Measurements from ENCODE around the gene ST7.
"Not testable (repeated sequence)": the region's sequence is repeated elsewhere in the genome, so short reads cannot be mapped to it uniquely, and the experiment has no call there.

Gene ST7

DNA sequence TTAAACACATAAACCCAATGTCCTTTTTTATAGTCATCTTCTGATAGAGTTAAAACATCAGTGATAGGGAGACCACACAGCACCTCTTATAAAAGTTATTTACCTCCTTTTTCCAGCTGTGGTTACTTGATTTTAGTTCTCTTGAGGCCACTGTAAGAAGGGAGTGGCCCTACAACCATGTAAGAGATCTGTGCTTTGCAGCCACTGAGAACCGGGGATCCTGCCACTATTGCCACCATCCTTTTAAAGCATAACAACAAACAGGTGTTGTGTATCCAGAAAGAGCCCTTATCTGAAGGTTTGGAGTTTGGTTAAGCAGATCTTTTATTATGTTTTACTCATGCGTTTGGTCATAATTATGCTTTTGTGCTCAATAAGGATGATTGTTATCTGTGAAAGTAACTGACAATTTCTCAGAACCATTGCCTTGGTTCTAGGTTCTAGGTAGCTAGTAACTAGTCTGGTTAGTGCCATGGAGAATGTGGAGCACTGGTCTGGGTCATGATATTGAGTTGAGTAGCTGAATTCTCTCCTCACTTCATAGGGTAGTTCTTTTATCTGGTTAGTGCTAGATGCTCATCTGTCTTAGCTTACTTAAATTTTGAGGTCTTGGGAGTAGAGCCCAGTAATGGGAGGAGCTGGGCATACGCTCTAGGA is 56.5 kb downstream of the ST7 start:
- no peak for DNase-seq (ENCODE audit: low read depth)

GRCh38 chr7:117010375-117011133 is 57.3 kb downstream of the ST7 start:
- DNase-seq (ENCODE audit: low read depth) = peak; percentile 30

DNA sequence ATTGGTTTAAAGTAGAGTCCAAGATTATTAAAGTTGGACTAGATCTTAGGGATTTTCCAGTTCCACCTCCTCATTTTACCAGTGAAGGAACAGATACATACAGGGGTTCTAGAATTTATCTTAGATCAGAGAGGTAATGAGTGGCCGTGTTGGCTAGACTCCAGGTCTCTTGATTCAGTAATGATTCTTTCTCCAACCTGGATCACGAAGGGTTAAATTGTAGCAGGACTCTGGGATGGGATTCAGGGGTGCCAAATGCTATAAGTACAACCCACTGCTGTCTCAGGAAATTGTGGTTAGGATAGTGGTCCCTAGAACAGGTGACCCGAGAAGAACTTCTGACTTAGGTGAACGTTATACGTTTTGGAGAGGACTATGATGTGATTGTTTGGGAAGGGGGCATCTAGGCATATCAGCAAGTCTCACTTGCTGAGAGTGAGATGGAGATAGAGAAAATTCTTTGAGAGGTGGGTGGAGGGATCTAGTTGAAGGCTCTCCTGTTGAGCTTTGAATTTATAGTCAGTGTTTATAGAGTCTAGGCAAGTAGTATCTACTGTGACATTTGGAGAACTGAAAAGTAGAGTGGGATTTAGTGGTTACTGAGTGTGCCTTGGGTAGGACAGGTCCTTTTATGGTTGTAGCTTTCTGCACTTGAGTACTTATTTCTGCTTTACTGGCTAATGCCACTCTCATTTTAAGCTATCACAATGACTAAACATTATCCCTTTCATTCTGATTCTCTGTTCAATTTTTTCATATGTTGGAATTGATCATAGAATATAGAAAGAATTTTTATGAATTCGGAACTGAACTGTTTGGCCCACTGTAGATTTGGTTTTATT is 58.3 kb downstream of the ST7 start:
- no peak for DNase-seq (ENCODE audit: low read depth)

GRCh38 chr7:117012284-117012683 is 59.0 kb downstream of the ST7 start:
- no peak for DNase-seq (ENCODE audit: low read depth)

DNA sequence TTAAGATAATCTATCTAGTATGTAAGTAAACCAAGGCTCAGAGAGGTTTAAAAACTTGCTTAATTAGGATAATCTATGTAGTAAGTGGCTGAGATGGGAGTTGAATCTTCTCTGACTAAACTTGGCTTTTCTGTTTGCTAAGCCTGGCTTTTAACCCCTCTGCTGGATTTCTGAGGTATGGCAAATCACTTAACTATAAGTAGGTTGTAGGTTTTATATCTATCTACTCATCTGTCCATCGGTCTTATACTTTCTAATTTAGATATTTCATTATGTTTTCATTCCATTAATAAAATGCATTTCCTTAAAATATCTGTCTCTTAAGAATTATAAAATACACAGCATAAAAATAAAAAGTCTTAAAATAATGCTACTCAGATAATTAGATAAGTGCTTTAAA is 59.4 kb downstream of the ST7 start:
- peak; percentile 64 for DNase-seq (ENCODE audit: low read depth)

DNA sequence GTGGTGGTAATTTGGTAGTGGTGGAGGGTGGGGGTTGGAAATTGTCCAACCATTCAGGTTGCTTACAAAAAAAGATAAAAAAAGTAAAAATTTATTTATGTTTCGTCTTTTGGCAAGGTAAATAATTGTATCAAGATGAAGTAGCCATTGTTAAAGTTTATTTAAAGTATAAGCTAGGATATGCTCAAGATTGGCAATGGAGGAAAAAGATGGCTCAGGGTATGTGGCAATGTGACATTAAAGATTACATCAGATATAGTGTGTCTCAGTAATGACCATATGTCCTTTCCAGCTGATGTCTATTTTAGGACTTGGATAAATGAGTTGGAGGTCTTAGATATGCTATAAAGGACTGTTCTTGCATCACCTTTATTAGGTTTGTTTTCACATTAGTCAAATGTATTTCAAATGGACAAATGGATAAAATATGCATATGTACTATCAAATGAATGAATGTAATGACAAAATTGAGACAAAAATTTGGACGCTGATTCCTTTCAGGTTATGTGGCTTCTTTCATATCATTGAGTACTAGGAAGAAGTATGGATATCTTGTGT is 60.9 kb downstream of the ST7 start:
- DNase-seq (ENCODE audit: low read depth) = no peak

DNA sequence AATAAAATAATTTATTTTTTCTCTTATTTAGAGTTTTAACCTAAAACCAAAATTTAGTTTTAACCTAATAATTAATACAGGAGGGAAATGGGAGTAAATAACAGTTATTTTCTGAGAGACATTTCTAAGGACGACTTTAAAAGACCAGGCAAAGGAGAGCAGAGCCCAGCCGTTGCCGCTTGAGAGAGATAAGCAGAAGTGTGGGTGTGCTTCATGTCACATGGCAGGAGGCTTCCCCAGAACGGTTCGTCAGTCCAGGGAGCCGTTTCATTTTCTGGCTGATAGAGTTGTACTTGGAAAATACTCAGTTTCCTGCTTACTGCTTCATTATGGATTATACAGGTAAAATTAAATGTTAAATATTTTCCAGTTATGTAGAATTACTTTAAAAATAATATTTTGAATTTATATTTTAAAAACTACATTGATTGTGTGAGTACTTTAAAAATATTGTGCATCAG is 61.4 kb downstream of the ST7 start:
- DNase-seq (ENCODE audit: low read depth) = no peak

DNA sequence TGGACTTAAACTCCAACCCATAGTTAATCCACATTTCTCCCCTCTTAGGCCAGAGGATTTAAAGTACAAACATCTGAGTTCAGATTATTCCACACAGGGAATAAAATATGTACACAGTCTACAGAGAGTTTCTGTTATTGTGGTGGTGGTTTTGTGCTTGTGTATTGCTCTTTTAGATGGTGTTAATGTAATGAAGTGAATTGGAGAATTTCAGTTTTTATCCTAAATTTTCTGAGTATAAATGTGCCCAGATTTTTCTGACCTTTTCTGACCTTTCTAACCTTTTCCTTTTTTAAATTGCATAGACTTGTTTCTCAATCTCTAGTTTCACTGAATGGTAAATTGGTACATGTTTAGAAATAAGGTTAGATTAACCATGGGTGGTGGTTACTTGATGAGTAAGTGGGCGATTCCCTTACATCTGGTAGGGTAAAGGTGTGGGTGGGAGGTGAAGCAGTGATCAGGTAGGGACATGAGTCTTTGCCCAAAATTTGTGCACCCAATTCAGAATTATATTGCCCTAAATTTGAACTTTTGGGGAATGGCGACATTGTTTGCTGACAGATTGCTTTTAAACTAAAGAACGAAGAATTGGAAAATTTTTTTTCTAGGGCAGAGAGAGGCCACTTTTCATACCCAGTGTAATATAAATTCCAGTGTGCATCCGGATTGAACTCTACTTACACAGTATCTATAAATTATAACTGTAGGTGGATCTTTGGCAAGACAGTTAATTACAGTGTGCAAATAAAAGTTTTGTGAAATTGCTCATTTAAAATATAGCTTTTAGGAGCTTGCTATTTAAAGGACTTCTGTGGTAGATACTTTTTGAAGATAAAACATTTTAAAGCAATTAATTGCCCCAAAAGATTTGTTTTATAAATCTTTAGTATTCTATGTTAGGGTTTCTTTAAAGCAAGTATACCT is 62.2 kb downstream of the ST7 start:
- DNase-seq (ENCODE audit: low read depth) = no peak

- no peak for DNase-seq (ENCODE audit: low read depth)
These were observed 63.7 kb downstream of the ST7 start for GRCh38 chr7:117017017-117017451.

- no peak for DNase-seq (ENCODE audit: low read depth)
These were observed 64.5 kb downstream of the ST7 start for GRCh38 chr7:117017702-117018266.

- no peak for DNase-seq (ENCODE audit: low read depth)
These were observed 65.4 kb downstream of the ST7 start for GRCh38 chr7:117018713-117019112.

DNA sequence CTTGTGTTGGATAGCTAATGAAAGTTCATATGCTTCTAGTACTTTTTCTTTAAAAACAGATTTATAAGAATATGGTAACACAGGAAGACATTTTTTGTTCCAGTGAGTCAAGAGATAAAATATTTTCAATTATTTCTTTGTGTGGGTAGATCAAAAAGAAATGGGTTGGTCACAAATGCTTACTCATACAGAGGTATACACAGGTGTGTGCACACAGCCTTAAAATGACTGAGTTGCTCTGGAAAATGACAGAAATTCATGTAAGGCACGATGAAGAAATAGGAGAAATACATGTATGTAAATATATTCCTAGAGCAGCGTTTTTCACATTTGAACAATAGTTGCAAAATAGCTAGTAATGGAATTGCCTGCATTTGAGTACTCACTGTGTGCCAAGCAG is 66.0 kb downstream of the ST7 start:
- no peak for DNase-seq (ENCODE audit: low read depth)

DNA sequence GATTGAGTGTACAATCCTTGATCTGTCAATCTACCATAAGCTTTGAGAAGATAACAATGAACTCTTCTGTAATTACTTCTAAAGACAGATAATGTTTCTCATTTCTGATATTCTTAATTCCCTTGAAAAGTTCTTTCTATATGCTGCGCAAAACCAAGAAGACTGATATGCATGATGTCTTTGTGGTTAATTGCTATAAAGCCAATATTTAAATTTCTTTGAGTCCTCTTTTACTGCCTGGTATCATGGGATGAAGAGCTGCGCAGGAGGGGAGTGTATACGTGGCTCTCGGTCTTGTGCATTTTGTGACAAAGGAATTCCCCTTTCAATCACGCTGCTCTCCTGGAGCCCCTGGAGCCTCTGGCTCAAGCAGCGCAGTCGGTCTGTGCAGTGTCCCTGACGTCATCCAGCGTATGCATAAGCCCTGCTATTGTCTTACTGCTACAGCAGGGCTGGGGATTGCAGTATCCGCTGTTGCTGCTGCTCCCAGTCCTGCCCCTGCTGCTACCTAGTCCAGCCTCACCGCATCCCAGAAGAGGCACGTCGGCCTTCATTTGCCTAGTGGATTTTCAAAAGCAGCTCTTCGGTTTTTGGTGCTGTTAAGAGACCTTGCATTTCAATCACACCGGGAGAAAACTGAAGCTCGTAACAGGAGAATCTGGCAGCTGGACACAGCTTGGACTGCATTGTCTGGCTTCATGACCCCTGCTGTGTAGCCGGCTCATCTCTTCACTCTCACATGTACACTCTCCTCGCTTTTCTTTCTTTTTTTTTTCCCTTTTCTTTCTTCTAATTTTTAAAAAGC is 66.7 kb downstream of the ST7 start:
- DNase-seq (ENCODE audit: low read depth) = peak; percentile 73

DNA sequence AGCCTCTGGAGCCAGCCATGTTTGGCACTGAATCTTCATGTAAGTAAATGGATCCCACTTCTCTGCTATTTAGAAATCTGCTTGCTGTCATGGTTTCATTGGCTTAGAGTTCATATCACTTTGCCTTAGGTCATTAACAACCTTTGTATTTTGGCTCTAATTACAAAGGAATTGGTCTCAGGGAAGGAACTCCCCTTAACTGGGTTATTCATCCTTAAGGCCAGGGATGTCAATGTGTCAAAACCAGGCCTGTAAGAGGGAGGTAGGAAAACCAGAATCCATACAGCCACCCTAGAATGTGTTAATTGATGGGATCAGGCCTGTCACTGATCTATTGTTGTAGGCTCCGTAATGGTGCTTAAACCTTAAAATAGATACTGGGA is 67.3 kb downstream of the ST7 start:
- DNase-seq (ENCODE audit: low read depth) = no peak

GRCh38 chr7:117021366-117021765 is 68.1 kb downstream of the ST7 start:
- DNase-seq (ENCODE audit: low read depth) = no peak

DNA sequence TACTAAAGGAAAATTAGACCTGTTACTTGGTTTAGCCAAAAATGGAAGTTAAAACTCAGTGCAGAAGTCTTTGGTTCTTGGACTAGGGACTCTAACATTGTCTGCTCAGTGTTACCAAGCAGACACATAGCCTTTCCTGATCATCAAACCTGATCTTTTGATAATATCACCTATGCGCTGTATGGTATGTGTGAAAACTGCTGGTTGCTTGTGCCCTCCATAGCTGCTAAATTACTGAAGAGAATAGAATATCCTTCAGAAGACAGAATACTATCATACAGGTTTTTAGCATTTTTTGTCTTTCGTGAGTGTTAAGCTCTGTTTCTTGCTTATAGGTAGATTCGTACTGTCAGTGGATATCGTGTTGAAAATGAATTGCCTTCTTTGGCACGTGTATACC is 68.7 kb downstream of the ST7 start:
- no peak for DNase-seq (ENCODE audit: low read depth)

DNA sequence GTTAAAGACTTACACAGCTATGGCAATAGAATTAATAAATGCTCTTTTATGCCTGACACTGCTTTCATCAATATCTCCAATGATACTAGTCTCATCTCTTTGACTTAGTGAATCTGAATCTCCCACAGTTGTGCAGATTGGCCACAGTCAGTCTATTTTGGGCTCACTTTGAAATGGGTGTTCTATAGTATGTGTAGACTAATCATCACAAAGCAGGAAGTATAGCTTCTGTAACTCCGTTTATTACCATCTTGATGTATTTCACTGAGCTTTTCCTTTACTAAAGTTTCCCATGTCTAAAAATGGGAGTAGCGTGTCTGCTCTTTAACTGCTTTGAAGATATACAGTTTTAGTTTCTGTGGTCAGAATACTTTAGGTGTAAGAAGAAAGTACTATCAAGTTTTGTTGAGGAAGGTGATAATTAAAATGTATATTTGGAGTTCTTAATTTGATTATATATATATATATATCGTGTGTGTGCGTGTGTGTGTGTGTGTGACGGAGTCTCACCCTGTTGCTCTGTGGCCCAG is 70.1 kb downstream of the ST7 start:
- no peak for DNase-seq (ENCODE audit: low read depth)

DNA sequence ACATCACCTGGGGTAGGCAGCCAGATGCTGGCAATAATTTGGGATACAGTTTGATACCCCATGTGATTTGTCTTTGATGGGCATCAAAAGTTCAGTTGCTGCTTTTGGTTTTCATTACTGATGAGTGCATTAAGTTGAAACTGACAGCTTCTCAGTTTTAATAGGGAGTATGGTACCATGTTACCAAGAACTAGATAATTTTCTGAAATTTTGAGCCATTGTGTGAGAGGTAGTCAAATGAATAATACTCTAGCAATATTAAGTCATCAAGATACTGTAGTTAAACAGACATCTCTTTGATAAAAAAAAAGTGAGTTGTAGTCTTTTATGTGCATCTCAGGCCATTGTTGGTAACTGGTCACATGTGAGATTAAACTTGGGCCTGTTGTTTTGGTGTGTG is 71.5 kb downstream of the ST7 start:
- no peak for DNase-seq (ENCODE audit: low read depth)

DNA sequence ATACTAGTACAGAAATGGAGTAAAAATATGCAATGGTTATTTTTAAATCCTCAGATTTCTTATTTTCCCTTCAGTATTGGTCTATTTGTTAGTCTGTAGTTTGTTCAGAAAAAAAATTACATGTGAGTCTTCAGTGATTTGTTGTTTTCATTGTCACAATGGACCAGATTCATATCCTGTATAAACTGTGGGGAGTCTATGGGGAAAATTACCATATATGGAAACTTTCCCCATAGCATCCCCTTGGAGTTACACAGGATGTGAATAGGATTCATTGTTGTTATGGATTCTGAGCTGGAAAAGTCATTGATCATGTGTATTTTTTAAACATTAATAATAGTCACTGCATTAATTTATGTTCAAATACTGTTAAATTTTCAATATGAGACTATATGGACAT is 72.6 kb downstream of the ST7 start:
- DNase-seq (ENCODE audit: low read depth) = peak; percentile 30

- not testable (repeated sequence) for DNase-seq (ENCODE audit: low read depth)
These were observed 77.0 kb downstream of the ST7 start for GRCh38 chr7:117030346-117030745.

Data from ELR (cell line).